ENCODE results near the gene SERGEF.

The SERGEF gene

DNA sequence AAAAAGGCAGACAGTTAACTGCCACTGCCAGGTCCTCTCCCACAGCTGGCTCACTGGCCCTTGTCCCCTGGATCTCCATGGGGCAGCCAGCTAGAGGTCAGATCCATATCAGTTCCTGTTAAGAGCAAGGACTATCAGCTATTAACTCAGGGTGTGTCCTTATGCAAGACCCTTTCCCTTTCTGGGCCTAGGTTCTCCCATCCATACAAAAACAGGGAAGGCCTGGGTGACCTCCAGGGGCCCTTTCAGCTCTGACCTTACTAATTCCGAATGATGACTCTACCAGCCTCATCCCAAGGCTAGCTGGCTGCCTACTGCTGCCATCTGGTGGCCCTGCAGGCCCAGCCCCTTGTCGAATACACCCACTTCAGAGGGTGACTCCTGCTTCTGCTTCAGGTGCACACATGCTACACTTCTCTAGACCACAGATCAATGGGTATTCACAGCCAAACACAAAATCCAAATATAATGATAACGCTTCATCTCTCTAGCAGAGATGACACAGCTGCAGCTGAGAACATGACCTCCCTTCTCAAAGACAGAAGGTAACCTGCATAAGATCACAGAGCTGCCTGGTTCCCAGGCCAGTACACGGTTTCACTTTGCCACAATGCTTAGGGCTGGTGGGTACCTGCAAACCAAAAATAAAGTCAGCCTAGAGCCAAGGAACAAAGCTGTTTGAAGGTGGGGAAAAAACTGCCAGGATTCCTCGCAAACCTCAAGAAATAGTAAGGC lies 34.1 kb downstream of the SERGEF start:
- Histone ChIP-seq H3K27ac (no peak overlapping the region), H3K9me3 (no peaks in the 10 kb centered on the region), H3K4me1 (ENCODE audit: control insufficient read depth in 1 of 2, insufficient read depth in 1 of 2, low read depth in 1 of 2, low read length in 1 of 2) (no peaks in the 10 kb centered on the region), H3K27me3 (no peaks in the 10 kb centered on the region), H3K36me3 (no peaks in the 10 kb centered on the region), H3K4me3 (ENCODE audit: low read depth in 1 of 2, low read length in 1 of 2) (no peak overlapping the region)
- TF ChIP-seq, protein P1, sequence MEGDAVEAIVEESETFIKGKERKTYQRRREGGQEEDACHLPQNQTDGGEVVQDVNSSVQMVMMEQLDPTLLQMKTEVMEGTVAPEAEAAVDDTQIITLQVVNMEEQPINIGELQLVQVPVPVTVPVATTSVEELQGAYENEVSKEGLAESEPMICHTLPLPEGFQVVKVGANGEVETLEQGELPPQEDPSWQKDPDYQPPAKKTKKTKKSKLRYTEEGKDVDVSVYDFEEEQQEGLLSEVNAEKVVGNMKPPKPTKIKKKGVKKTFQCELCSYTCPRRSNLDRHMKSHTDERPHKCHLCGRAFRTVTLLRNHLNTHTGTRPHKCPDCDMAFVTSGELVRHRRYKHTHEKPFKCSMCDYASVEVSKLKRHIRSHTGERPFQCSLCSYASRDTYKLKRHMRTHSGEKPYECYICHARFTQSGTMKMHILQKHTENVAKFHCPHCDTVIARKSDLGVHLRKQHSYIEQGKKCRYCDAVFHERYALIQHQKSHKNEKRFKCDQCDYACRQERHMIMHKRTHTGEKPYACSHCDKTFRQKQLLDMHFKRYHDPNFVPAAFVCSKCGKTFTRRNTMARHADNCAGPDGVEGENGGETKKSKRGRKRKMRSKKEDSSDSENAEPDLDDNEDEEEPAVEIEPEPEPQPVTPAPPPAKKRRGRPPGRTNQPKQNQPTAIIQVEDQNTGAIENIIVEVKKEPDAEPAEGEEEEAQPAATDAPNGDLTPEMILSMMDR (IDR thresholded peaks at IDR 0.05), result no peak

DNA sequence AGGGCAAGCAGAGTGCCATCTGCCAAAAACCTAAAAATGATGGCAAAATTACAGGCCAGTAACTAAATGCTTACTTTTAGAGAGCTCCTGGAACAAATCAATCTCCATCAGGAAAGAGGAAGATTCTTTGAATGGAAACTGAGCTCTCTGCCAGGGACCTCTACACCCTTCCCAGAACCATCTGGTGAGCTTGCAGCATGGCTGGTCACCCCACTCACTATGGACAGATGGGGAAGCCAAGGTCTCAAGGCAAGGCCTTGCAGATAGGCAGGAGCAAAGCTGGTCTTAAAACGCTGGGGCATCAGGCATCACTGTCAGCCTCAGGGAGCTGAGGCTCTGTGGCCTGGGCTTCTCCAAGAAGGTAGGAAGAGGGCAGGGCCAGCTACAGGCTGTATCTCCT lies 36.2 kb downstream of the SERGEF start:
- H3K4me1 ChIP-seq (ENCODE audit: control insufficient read depth in 1 of 2, insufficient read depth in 1 of 2, low read depth in 1 of 2, low read length in 1 of 2), result no peaks in the 10 kb centered on the region
- no peaks in the 10 kb centered on the region for H3K36me3 ChIP-seq
- H3K27me3 ChIP-seq, result no peaks in the 10 kb centered on the region
- TF ChIP-seq, protein P1 (IDR thresholded peaks at IDR 0.05), result no peak
- H3K4me3 ChIP-seq (ENCODE audit: low read depth in 1 of 2, low read length in 1 of 2), result no peak overlapping the region
- H3K9me3 ChIP-seq, result no peaks in the 10 kb centered on the region
- H3K27ac ChIP-seq, result no peak overlapping the region

DNA sequence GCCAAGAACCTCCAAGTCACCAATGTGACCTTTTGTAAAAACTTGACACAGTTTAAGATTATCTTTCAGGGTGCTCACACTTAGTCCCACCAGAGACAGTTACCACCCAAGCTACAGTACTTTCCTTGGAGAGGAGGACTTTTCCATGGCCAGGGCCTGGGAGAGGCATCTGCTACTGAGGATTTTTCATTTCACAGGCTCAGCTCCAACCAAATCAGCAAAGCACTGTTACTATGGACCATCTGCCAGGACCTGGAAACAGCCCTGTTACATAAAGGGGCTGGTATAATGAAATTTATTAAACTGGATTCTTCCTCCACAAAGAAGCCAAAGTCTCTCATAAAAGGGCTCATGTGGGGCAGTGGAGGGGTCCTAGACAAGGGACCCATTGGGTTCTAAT lies 38.6 kb downstream of the SERGEF start:
- no peaks in the 10 kb centered on the region for H3K27me3 ChIP-seq
- TF ChIP-seq, protein P1 (IDR thresholded peaks at IDR 0.05), result no peak
- no peaks in the 10 kb centered on the region for H3K36me3 ChIP-seq
- no peaks in the 10 kb centered on the region for H3K4me1 ChIP-seq (ENCODE audit: control insufficient read depth in 1 of 2, insufficient read depth in 1 of 2, low read depth in 1 of 2, low read length in 1 of 2)
- H3K4me3 ChIP-seq (ENCODE audit: low read depth in 1 of 2, low read length in 1 of 2), result no peak overlapping the region
- H3K9me3 ChIP-seq, result no peaks in the 10 kb centered on the region
- no peak overlapping the region for H3K27ac ChIP-seq

DNA sequence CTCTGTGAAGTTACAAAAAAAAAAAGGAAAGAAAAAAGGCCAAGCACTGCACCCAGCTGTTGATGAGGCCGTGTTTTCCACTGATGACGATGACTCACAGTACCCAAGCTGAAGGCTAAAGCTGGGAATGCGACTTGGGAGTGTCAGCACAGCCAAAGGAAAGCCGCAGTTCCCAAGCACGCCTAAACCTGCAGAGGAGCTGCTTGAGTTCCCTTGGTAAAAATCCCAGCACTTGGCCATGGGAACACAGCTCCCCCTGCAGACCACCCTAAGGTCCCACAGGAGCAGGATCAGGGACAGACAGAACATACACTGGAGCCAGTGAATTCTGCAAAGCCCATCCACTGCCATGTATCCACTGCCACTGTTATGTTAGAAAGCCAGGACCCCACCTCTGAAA lies 39.9 kb downstream of the SERGEF start:
- Histone ChIP-seq H3K27ac (no peak overlapping the region), H3K27me3 (no peaks in the 10 kb centered on the region), H3K4me1 (ENCODE audit: control insufficient read depth in 1 of 2, insufficient read depth in 1 of 2, low read depth in 1 of 2, low read length in 1 of 2) (no peaks in the 10 kb centered on the region), H3K9me3 (no peaks in the 10 kb centered on the region), H3K4me3 (ENCODE audit: low read depth in 1 of 2, low read length in 1 of 2) (no peak overlapping the region), H3K36me3 (no peaks in the 10 kb centered on the region)
- TF ChIP-seq, protein P1 (IDR thresholded peaks at IDR 0.05), result no peak

DNA sequence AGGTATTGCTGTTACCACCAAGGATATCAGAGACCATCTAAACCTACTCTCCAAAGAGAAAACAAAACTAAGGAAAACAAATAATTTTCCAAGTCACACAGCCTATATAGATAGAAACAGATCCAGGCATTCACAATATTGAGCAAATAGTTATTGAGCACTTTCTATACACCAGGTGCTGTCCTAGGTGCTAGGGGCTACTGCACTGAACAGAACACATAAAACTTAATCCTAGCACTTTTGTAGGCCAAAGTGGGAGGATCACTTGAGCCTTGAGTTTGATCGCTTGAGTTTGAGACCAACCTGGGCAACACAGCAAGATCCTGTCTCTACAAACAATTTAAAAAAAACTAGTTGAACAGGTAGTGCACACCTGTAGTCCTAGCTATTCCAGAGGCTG lies 44.6 kb downstream of the SERGEF start:
- no peaks in the 10 kb centered on the region for H3K9me3 ChIP-seq
- H3K27me3 ChIP-seq, result no peaks in the 10 kb centered on the region
- TF ChIP-seq, protein P1 (IDR thresholded peaks at IDR 0.05), result no peak
- no peak overlapping the region for H3K4me3 ChIP-seq (ENCODE audit: low read depth in 1 of 2, low read length in 1 of 2)
- no peak overlapping the region for H3K27ac ChIP-seq
- H3K36me3 ChIP-seq, result no peaks in the 10 kb centered on the region
- no peaks in the 10 kb centered on the region for H3K4me1 ChIP-seq (ENCODE audit: control insufficient read depth in 1 of 2, insufficient read depth in 1 of 2, low read depth in 1 of 2, low read length in 1 of 2)
